ENCODE results near the gene EHD2. TPM values are rescaled to one million over a fixed set of nuclear protein-coding genes. Genes with fewer than 3 reads are reported as not detected.

EHD2 gene
- total RNA-seq, 2 experiments from 2014 or later: 1.1 to 1.4 TPM

- DNase-seq: no peak
- no peak for TF ChIP-seq CTCF (IDR thresholded peaks at IDR 0.05)
- peaks cover 7% of the 10 kb centered on the region for H3K36me3 Mint-ChIP-seq (ENCODE audit: low read depth)
- intact Hi-C loops (cut with micrococcal nuclease): no loop called here
- H3K4me1 Mint-ChIP-seq (ENCODE audit: low read depth): no peaks in the 10 kb centered on the region
- POLR2A ChIA-PET: no interaction called here
- no peak overlapping the region for H3K27ac Mint-ChIP-seq
- ATAC-seq: no peak
- CTCF ChIA-PET: interaction anchor here (1.1 to 1.5 kb wide), 2 partner anchors 19 to 25 kb away, joined by 4 to 7 read pairs; partner anchors contain the start of gene EHD2
- H3K9me3 Mint-ChIP-seq: no peaks in the 10 kb centered on the region
- H3K4me3 Mint-ChIP-seq: no peak overlapping the region
- H3K27me3 Mint-ChIP-seq: no peaks in the 10 kb centered on the region
Measured at GRCh38 chr19:47687906-47688305, 25.3 kb upstream of the EHD2 start.

- DNase-seq: no peak
- intact Hi-C loops (cut with micrococcal nuclease): no loop called here
- Mint-ChIP-seq H3K36me3 (ENCODE audit: low read depth) (peaks cover 7% of the 10 kb centered on the region), H3K4me3 (no peak overlapping the region), H3K4me1 (ENCODE audit: low read depth) (no peaks in the 10 kb centered on the region), H3K27me3 (no peaks in the 10 kb centered on the region), H3K27ac (peak overlapping the region; percentile 27), H3K9me3 (no peaks in the 10 kb centered on the region)
- POLR2A ChIA-PET: interaction anchor here (0.9 kb wide), 1 partner anchor 256 kb away, joined by 5 read pairs; no protein-coding TSS in a partner anchor
- TF ChIP-seq CTCF (IDR thresholded peaks at IDR 0.05): no peak
- no peak for ATAC-seq
- CTCF ChIA-PET: interaction anchor here (0.8 to 2.8 kb wide), 4 partner anchors 9 to 300 kb away, joined by 3 to 17 read pairs (median 4); no protein-coding TSS in a partner anchor
Measured at GRCh38 chr19:47691090-47691489, 22.1 kb upstream of the EHD2 start.

GRCh38 chr19:47691782-47692181 lies 21.4 kb upstream of the EHD2 start:
- Mint-ChIP-seq H3K9me3 (no peaks in the 10 kb centered on the region), H3K4me1 (ENCODE audit: low read depth) (no peaks in the 10 kb centered on the region), H3K27ac (no peak overlapping the region), H3K4me3 (no peak overlapping the region), H3K36me3 (ENCODE audit: low read depth) (peaks cover 7% of the 10 kb centered on the region), H3K27me3 (no peaks in the 10 kb centered on the region)
- intact Hi-C loops (cut with micrococcal nuclease): no loop called here
- ChIA-PET POLR2A (no interaction called here), CTCF (no interaction called here)
- no peak for DNase-seq
- no peak for ATAC-seq
- no peak for TF ChIP-seq CTCF (IDR thresholded peaks at IDR 0.05)

- Mint-ChIP-seq H3K36me3 (ENCODE audit: low read depth) (peaks cover 4% of the 10 kb centered on the region), H3K27me3 (no peaks in the 10 kb centered on the region), H3K4me3 (no peak overlapping the region), H3K27ac (no peak overlapping the region), H3K9me3 (no peaks in the 10 kb centered on the region), H3K4me1 (ENCODE audit: low read depth) (no peaks in the 10 kb centered on the region)
- ChIA-PET POLR2A (no interaction called here), CTCF (interaction anchor here (0.5 kb wide), 1 partner anchor 264 kb away, joined by 3 read pairs; no protein-coding TSS in a partner anchor)
- ATAC-seq (no peak), DNase-seq (no peak)
- intact Hi-C loops (cut with micrococcal nuclease): no loop called here
- no peak for TF ChIP-seq CTCF (IDR thresholded peaks at IDR 0.05)
Measured at GRCh38 chr19:47693489-47693888, 19.7 kb upstream of the EHD2 start.

- Mint-ChIP-seq H3K9me3 (no peaks in the 10 kb centered on the region), H3K4me3 (no peak overlapping the region), H3K27me3 (no peaks in the 10 kb centered on the region), H3K4me1 (ENCODE audit: low read depth) (no peaks in the 10 kb centered on the region), H3K27ac (no peak overlapping the region), H3K36me3 (ENCODE audit: low read depth) (peaks cover 4% of the 10 kb centered on the region)
- ChIA-PET CTCF (interaction anchor here (0.5 kb wide), 1 partner anchor 264 kb away, joined by 3 read pairs; no protein-coding TSS in a partner anchor), POLR2A (no interaction called here)
- TF ChIP-seq CTCF (IDR thresholded peaks at IDR 0.05): no peak
- DNase-seq (no peak), ATAC-seq (no peak)
- intact Hi-C loops (cut with micrococcal nuclease): no loop called here
Measured at GRCh38 chr19:47693903-47694302, 19.3 kb upstream of the EHD2 start.
